IMR-90 (cell line): ENCODE measurements around the gene SLC30A2. TPM values are rescaled to one million over a fixed set of nuclear protein-coding genes. Genes with fewer than 3 reads are reported as not detected.

ENCODE experiments used
- ATAC-seq: fragments of 200-7000 bp; cut with Tn5 transposase; 2 replicates; pipeline ENCODE4 v1.9.1; 2020; ENCODE audit warnings: low read depth, mild to moderate bottlenecking, moderate library complexity
- BruUV-seq: library from RNA; stranded (reverse); fragments of 400-500 nt; replicated peaks from 2 replicates; lab custom pipeline; 2021; lab: Mats Ljungman, UMichigan
- CTCF ChIA-PET: fragments of 300-600 bp; formaldehyde crosslinking; extraction: SDS; loops from one replicate; lab custom pipeline; 2021; ENCODE audit warnings: antibody characterized with exemption; lab: Yijun Ruan, JAX
- POLR2A ChIA-PET: fragments of 300-600 bp; sonication (Branson Sonifier 250); formaldehyde crosslinking; loops from one replicate; lab custom pipeline; 2022; ENCODE audit warnings: antibody characterized with exemption; ENCODE audit not compliant: unreplicated experiment; lab: Charles Lee
- DNase-seq: peaks from one replicate; pipeline ENCODE4 v3.0.0; 2013
- H2AFZ ChIP-seq: replicated peaks from 2 replicates; pipeline ENCODE3; 2013; ENCODE audit warnings: low read length, mild to moderate bottlenecking; ENCODE audit not compliant: poor library complexity
- H2AK5ac ChIP-seq: 2 replicates; pipeline ENCODE4 v1.6.1; 2013; ENCODE audit warnings: low read depth, low read length, inconsistent platforms
- H2AK9ac ChIP-seq: replicated peaks from 2 replicates; pipeline ENCODE3; 2013; ENCODE audit warnings: mild to moderate bottlenecking, low read depth, low read length, moderate library complexity; ENCODE audit not compliant: poor library complexity
- H2BK120ac ChIP-seq: 2 replicates; pipeline ENCODE4 v1.6.1; 2013; ENCODE audit warnings: low read depth, low read length, inconsistent platforms
- H2BK15ac ChIP-seq: 3 replicates; pipeline ENCODE4 v1.6.1; 2013; ENCODE audit warnings: low read depth, low read length, inconsistent platforms
- H2BK20ac ChIP-seq: 2 replicates; pipeline ENCODE4 v1.6.1; 2013; ENCODE audit warnings: low read depth, mild to moderate bottlenecking, inconsistent platforms, low read length, moderate library complexity
- H2BK5ac ChIP-seq: 2 replicates; pipeline ENCODE4 v1.6.1; 2013; ENCODE audit warnings: mild to moderate bottlenecking, low read depth, low read length, inconsistent platforms; ENCODE audit not compliant: poor library complexity, severe bottlenecking
- H3K14ac ChIP-seq: replicated peaks from 2 replicates; pipeline ENCODE4 v1.6.1; 2013; ENCODE audit warnings: low read depth, low read length, inconsistent platforms
- H3K18ac ChIP-seq: 2 replicates; pipeline ENCODE4 v1.6.1; 2013; ENCODE audit warnings: low read depth, low read length, control low read depth
- H3K23ac ChIP-seq: 2 replicates; pipeline ENCODE4 v1.6.1; 2013; ENCODE audit warnings: low read depth, low read length, inconsistent platforms
- H3K27ac ChIP-seq: 2 replicates; pipeline ENCODE4 v1.5.1; 2013; ENCODE audit warnings: mild to moderate bottlenecking, control low read depth, low read length; ENCODE audit not compliant: insufficient read depth
- H3K27me3 ChIP-seq: 2 replicates; pipeline ENCODE4 v1.6.1; 2013; ENCODE audit warnings: low read length; ENCODE audit not compliant: control insufficient read depth, insufficient read depth
- H3K36me3 ChIP-seq: 2 replicates; pipeline ENCODE4 v1.6.1; 2013; ENCODE audit warnings: low read length, mixed read lengths; ENCODE audit not compliant: control insufficient read depth, insufficient read depth
- H3K4ac ChIP-seq: 2 replicates; pipeline ENCODE4 v1.6.1; 2013; ENCODE audit warnings: low read depth, low read length, inconsistent platforms
- H3K4me1 ChIP-seq: 2 replicates; pipeline ENCODE4 v1.6.1; 2013; ENCODE audit warnings: low read length, mixed read lengths; ENCODE audit not compliant: control insufficient read depth, insufficient read depth
- H3K4me2 ChIP-seq: 2 replicates; pipeline ENCODE4 v1.6.1; 2013; ENCODE audit warnings: low read depth, mild to moderate bottlenecking, control low read depth, low read length, moderate library complexity
- H3K4me3 ChIP-seq: 2 replicates; pipeline ENCODE4 v1.5.1; 2013; ENCODE audit warnings: low read depth, mild to moderate bottlenecking, control low read depth, low read length, moderate library complexity; ENCODE audit not compliant: insufficient read depth
- H3K56ac ChIP-seq: 2 replicates; pipeline ENCODE4 v1.6.1; 2013; ENCODE audit warnings: low read length, inconsistent platforms; ENCODE audit not compliant: insufficient read depth; ENCODE audit errors: extremely low read depth
- H3K79me1 ChIP-seq, 2 experiments: 2 replicates each; pipeline ENCODE4 v1.6.1; 2013; ENCODE audit warnings: low read length in 2 of 2, inconsistent platforms in 1 of 2, low read depth in 1 of 2
- H3K9ac ChIP-seq: 2 replicates; pipeline ENCODE4 v1.6.1; 2013; ENCODE audit warnings: low read depth, low read length, control low read depth
- H3K9me1 ChIP-seq: 2 replicates; pipeline ENCODE4 v1.6.1; 2013; ENCODE audit warnings: low read length, inconsistent platforms; ENCODE audit not compliant: insufficient read depth
- H3K9me3 ChIP-seq: 2 replicates; pipeline ENCODE4 v1.6.1; 2013; ENCODE audit warnings: low read length; ENCODE audit not compliant: control insufficient read depth, insufficient read depth
- H4K20me1 ChIP-seq: 2 replicates; pipeline ENCODE4 v1.6.1; 2013; ENCODE audit warnings: low read length, inconsistent platforms; ENCODE audit not compliant: insufficient read depth
- H4K5ac ChIP-seq: 2 replicates; pipeline ENCODE4 v1.6.1; 2013; ENCODE audit warnings: mild to moderate bottlenecking, low read depth, low read length, control low read depth
- H4K8ac ChIP-seq, 2 experiments: 2 replicates each; pipeline ENCODE4 v1.6.1; 2013; ENCODE audit warnings: low read depth in 2 of 2, low read length in 2 of 2, control low read depth in 1 of 2, inconsistent platforms in 1 of 2
- H4K91ac ChIP-seq: 2 replicates; pipeline ENCODE4 v1.6.1; 2013; ENCODE audit warnings: low read depth, low read length, inconsistent platforms; ENCODE audit not compliant: insufficient read depth
- BHLHE40 ChIP-seq: fragments of 150-350 bp; IDR thresholded peaks from 2 replicates; pipeline ENCODE4 v1.6.1; 2016; ENCODE audit warnings: mild to moderate bottlenecking, low read depth, low read length
- CEBPB ChIP-seq: IDR thresholded peaks from 2 replicates; pipeline ENCODE4 v1.6.1; 2012; ENCODE audit warnings: low read depth, low read length, improper control_type of control experiment
- CHD1 ChIP-seq: IDR thresholded peaks from 2 replicates; pipeline ENCODE4 v1.6.1; 2012; ENCODE audit warnings: low read depth, low read length, improper control_type of control experiment
- FOS ChIP-seq: fragments of 150-350 bp; IDR thresholded peaks from 2 replicates; pipeline ENCODE4 v1.6.1; 2016; ENCODE audit warnings: low read depth, low read length
- MAFK ChIP-seq: IDR thresholded peaks from 2 replicates; pipeline ENCODE4 v1.6.1; 2012; ENCODE audit warnings: low read depth, low read length, improper control_type of control experiment
- MAZ ChIP-seq: IDR thresholded peaks from 2 replicates; pipeline ENCODE4 v1.6.1; 2012; ENCODE audit warnings: low read depth, mild to moderate bottlenecking, low read length, improper control_type of control experiment, moderate library complexity, borderline replicate concordance
- MXI1 ChIP-seq: IDR thresholded peaks from 2 replicates; pipeline ENCODE4 v1.6.1; 2012; ENCODE audit warnings: low read depth, mild to moderate bottlenecking, low read length, moderate library complexity, borderline replicate concordance
- NFE2L2 ChIP-seq: fragments of 150-350 bp; IDR thresholded peaks from 2 replicates; pipeline ENCODE4 v1.6.1; 2016; ENCODE audit warnings: low read depth, mild to moderate bottlenecking, low read length
- POLR2A ChIP-seq: IDR thresholded peaks from 2 replicates; pipeline ENCODE4 v1.6.1; 2012; ENCODE audit warnings: mild to moderate bottlenecking, low read depth, low read length
- RAD21 ChIP-seq: IDR thresholded peaks from 2 replicates; pipeline ENCODE4 v1.6.1; 2012; ENCODE audit warnings: low read length, improper control_type of control experiment
- RCOR1 ChIP-seq: IDR thresholded peaks from 2 replicates; pipeline ENCODE4 v1.6.1; 2012; ENCODE audit warnings: mild to moderate bottlenecking, low read length, improper control_type of control experiment; ENCODE audit not compliant: insufficient replicate concordance
- RFX5 ChIP-seq: IDR thresholded peaks from 2 replicates; pipeline ENCODE4 v1.8.0; 2012; ENCODE audit warnings: low read depth, mild to moderate bottlenecking, low read length, moderate library complexity
- SMC3 ChIP-seq: fragments of 150-350 bp; IDR thresholded peaks from 2 replicates; pipeline ENCODE4 v1.6.1; 2016; ENCODE audit warnings: low read depth, mild to moderate bottlenecking, antibody characterized with exemption, low read length, moderate library complexity
- WGBS, 2 experiments: methylation state at CpG; one replicate each; pipeline versions ENCODE4 v1.1.5 to v1.1.7; 2013; ENCODE audit warnings: missing lambda C conversion rate in 2 of 2; ENCODE audit not compliant: insufficient read length in 1 of 2; ENCODE audit errors: extremely low coverage in 2 of 2; 5-methylcytosine and 5-hydroxymethylcytosine counted together
- dilution Hi-C: fragments of 300-500 bp; cut with HindIII; formaldehyde crosslinking; loops from one replicate; pipeline ENCODE4 v1.14.3; 2018; ENCODE audit warnings: low sequenced_read_pairs; ENCODE audit not compliant: unreplicated experiment
- in situ Hi-C: fragments of 300-500 bp; cut with MboI; formaldehyde crosslinking; loops from 3 replicates; pipeline ENCODE4 v1.14.3; 2019; ENCODE audit warnings: low sequenced_read_pairs, inconsistent platforms, mixed read lengths
- intact Hi-C: fragments of 100-400 bp; cut with micrococcal nuclease; formaldehyde crosslinking; loops from 2 replicates; pipeline ENCODE4 v1.10.0; 2022
- polyA plus RNA-seq, 3 experiments: library from polyadenylated mRNA; depleted of rRNA; stranded (reverse); fragments of >200 nt; gene quantifications; 2 replicates each; pipeline ENCODE4 v1.2.3, GENCODE V29; 2012; ENCODE audit warnings: low replicate concordance in 1 of 3
- total RNA-seq: library from RNA; depleted of rRNA; stranded (reverse); fragments of >200 nt; gene quantifications from 2 replicates; pipeline ENCODE4 v1.2.3, GENCODE V29; 2012
- TF ChIP-seq, protein P1 (sequence below): conservative IDR thresholded peaks from 2 replicates; pipeline ENCODE4 v1.5.1; 2012; ENCODE audit warnings: mild to moderate bottlenecking, low read depth, low read length, improper control_type of control experiment
- TF ChIP-seq, protein P2 (sequence below): fragments of 150-350 bp; IDR thresholded peaks from 2 replicates; pipeline ENCODE4 v1.6.1; 2016; ENCODE audit warnings: low read depth, mild to moderate bottlenecking, low read length, moderate library complexity, borderline replicate concordance
- TF ChIP-seq, protein P3 (sequence below): fragments of 150-350 bp; IDR thresholded peaks from 2 replicates; pipeline ENCODE4 v1.6.1; 2017; ENCODE audit warnings: mild to moderate bottlenecking, antibody characterized with exemption, low read length, low read depth

The SLC30A2 gene
- total and polyA plus RNA-seq, 2 of the 4 experiments (the other 2 are of a cell fraction) = not detected

- H3K4me3 ChIP-seq = no peak overlapping the region
- H2BK15ac ChIP-seq = no peak overlapping the region
- no peaks in the 10 kb centered on the region for H3K79me1 ChIP-seq
- H3K9me1 ChIP-seq = 0 out of 2 replicates have a peak, but pooled peaks cover 3% of the 10 kb centered on the region
- no peak overlapping the region for H2AK5ac ChIP-seq
- in situ Hi-C loops = no loop called here
- H3K23ac ChIP-seq = no peak overlapping the region
- H3K4ac ChIP-seq = no peak overlapping the region
- ATAC-seq (no peak), DNase-seq (no peak)
- H3K36me3 ChIP-seq = no peaks in the 10 kb centered on the region
- H4K8ac ChIP-seq = no peak overlapping the region
- TF ChIP-seq MAZ = no peak
- TF ChIP-seq, protein P1, sequence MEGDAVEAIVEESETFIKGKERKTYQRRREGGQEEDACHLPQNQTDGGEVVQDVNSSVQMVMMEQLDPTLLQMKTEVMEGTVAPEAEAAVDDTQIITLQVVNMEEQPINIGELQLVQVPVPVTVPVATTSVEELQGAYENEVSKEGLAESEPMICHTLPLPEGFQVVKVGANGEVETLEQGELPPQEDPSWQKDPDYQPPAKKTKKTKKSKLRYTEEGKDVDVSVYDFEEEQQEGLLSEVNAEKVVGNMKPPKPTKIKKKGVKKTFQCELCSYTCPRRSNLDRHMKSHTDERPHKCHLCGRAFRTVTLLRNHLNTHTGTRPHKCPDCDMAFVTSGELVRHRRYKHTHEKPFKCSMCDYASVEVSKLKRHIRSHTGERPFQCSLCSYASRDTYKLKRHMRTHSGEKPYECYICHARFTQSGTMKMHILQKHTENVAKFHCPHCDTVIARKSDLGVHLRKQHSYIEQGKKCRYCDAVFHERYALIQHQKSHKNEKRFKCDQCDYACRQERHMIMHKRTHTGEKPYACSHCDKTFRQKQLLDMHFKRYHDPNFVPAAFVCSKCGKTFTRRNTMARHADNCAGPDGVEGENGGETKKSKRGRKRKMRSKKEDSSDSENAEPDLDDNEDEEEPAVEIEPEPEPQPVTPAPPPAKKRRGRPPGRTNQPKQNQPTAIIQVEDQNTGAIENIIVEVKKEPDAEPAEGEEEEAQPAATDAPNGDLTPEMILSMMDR = no peak
- no peak for TF ChIP-seq MAFK
- TF ChIP-seq CHD1 = no peak
- TF ChIP-seq BHLHE40 = no peak
- TF ChIP-seq CEBPB = no peak
- no peak for TF ChIP-seq RAD21
- no peak for TF ChIP-seq POLR2A
- TF ChIP-seq, protein P2, sequence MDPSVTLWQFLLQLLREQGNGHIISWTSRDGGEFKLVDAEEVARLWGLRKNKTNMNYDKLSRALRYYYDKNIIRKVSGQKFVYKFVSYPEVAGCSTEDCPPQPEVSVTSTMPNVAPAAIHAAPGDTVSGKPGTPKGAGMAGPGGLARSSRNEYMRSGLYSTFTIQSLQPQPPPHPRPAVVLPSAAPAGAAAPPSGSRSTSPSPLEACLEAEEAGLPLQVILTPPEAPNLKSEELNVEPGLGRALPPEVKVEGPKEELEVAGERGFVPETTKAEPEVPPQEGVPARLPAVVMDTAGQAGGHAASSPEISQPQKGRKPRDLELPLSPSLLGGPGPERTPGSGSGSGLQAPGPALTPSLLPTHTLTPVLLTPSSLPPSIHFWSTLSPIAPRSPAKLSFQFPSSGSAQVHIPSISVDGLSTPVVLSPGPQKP = no peak
- no peak for TF ChIP-seq FOS
- no peak for TF ChIP-seq RFX5
- TF ChIP-seq, protein P3, sequence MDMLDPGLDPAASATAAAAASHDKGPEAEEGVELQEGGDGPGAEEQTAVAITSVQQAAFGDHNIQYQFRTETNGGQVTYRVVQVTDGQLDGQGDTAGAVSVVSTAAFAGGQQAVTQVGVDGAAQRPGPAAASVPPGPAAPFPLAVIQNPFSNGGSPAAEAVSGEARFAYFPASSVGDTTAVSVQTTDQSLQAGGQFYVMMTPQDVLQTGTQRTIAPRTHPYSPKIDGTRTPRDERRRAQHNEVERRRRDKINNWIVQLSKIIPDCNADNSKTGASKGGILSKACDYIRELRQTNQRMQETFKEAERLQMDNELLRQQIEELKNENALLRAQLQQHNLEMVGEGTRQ = no peak
- no peak for TF ChIP-seq RCOR1
- no peak for TF ChIP-seq SMC3
- TF ChIP-seq NFE2L2 = no peak
- no peak for TF ChIP-seq MXI1
- H4K20me1 ChIP-seq = no peaks in the 10 kb centered on the region
- ChIA-PET CTCF (no interaction called here), POLR2A (no interaction called here)
- peaks cover 74% of the 10 kb centered on the region for H3K27me3 ChIP-seq
- no peaks in the 10 kb centered on the region for H3K9me3 ChIP-seq
- no peak overlapping the region for H4K91ac ChIP-seq
- WGBS, 2 experiments = 69% methylated on average over 2 of the region's 12 CpGs; no CpG with 5 or more reads in 1 of the 2 experiments
- H2BK5ac ChIP-seq = no peak overlapping the region
- H2BK20ac ChIP-seq = no peak overlapping the region
- no peak overlapping the region for H3K18ac ChIP-seq
- H3K56ac ChIP-seq = no peak overlapping the region
- no peak overlapping the region for H2BK120ac ChIP-seq
- no peaks in the 10 kb centered on the region for H3K4me1 ChIP-seq
- H3K14ac ChIP-seq = no peak overlapping the region
- dilution Hi-C loops = no loop called here
- H3K27ac ChIP-seq = no peak overlapping the region
- no TSS peak for BruUV-seq
- H2AK9ac ChIP-seq = no peak overlapping the region
- H3K4me2 ChIP-seq = no peak overlapping the region
- intact Hi-C loops = no loop called here
- no peak overlapping the region for H4K5ac ChIP-seq
- no peak overlapping the region for H2AFZ ChIP-seq
- H3K9ac ChIP-seq = no peak overlapping the region
These were observed 15.1 kb upstream of the SLC30A2 start for GRCh38 chr1:26060832-26061574.
